HUES48 (cell line): ENCODE measurements around the gene PAXX.

Experiments
- H3K27ac ChIP-seq: one replicate; pipeline ENCODE4 v1.7.0; 2013; ENCODE audit warnings: low read depth, low read length, inconsistent platforms
- H3K27me3 ChIP-seq: 2 replicates; pipeline ENCODE4 v1.6.1; 2013; ENCODE audit warnings: mild to moderate bottlenecking, low read length; ENCODE audit not compliant: control insufficient read depth, insufficient read depth
- H3K36me3 ChIP-seq: 2 replicates; pipeline ENCODE4 v1.6.1; 2013; ENCODE audit warnings: low read length; ENCODE audit not compliant: control insufficient read depth, insufficient read depth
- H3K4me1 ChIP-seq: 2 replicates; pipeline ENCODE4 v1.6.1; 2013; ENCODE audit warnings: mild to moderate bottlenecking, low read length; ENCODE audit not compliant: control insufficient read depth, insufficient read depth
- H3K4me3 ChIP-seq: 2 replicates; pipeline ENCODE4 v1.5.1; 2013; ENCODE audit warnings: mild to moderate bottlenecking, low read depth, low read length
- H3K9ac ChIP-seq: 2 replicates; pipeline ENCODE4 v1.6.1; 2013; ENCODE audit warnings: mild to moderate bottlenecking, low read depth, low read length, moderate library complexity
- H3K9me3 ChIP-seq: 2 replicates; pipeline ENCODE4 v1.6.1; 2013; ENCODE audit warnings: low read length; ENCODE audit not compliant: control insufficient read depth, insufficient read depth

Gene PAXX

DNA sequence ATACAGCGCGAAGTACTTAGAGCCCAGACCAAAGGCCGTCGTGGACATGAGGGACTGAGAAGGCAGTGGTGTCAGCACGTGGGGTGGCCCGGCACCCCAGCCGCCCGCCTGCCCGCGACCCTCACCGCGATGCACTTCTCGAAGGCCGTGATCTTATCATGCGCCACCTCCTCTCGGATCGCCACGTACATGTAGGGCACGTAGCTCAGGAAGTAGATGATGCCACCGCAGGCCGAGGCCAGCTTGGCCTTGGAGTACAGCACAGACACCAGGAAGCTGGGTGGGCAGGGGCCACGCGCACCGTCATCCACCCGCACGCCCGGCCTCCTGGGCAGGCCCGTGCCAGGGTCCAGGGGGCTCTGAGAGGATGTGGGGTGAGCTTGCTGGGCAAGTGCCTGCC lies 24.8 kb downstream of the PAXX start:
- H3K36me3 ChIP-seq = no peaks in the 10 kb centered on the region
- H3K4me3 ChIP-seq = no peak overlapping the region
- H3K9ac ChIP-seq = no peak overlapping the region
- no peaks in the 10 kb centered on the region for H3K27me3 ChIP-seq
- no peaks in the 10 kb centered on the region for H3K9me3 ChIP-seq
- H3K27ac ChIP-seq = no peak overlapping the region
- no peaks in the 10 kb centered on the region for H3K4me1 ChIP-seq

GRCh38 chr9:137017791-137018497 lies 25.7 kb downstream of the PAXX start:
- Histone ChIP-seq H3K9me3 (no peaks in the 10 kb centered on the region), H3K27ac (no peak overlapping the region), H3K27me3 (no peaks in the 10 kb centered on the region), H3K4me1 (no peaks in the 10 kb centered on the region), H3K9ac (no peak overlapping the region), H3K4me3 (no peak overlapping the region), H3K36me3 (no peaks in the 10 kb centered on the region)

GRCh38 chr9:137018761-137019559 lies 26.7 kb downstream of the PAXX start:
- no peaks in the 10 kb centered on the region for H3K36me3 ChIP-seq

GRCh38 chr9:137019891-137020683 lies 27.9 kb downstream of the PAXX start:
- Histone ChIP-seq H3K4me3 (no peak overlapping the region), H3K9me3 (no peaks in the 10 kb centered on the region), H3K27me3 (no peaks in the 10 kb centered on the region), H3K4me1 (no peaks in the 10 kb centered on the region), H3K36me3 (no peaks in the 10 kb centered on the region), H3K9ac (no peak overlapping the region), H3K27ac (no peak overlapping the region)

More at GRCh38 chr9:137018761-137019559, 26.7 kb downstream of the PAXX start:
- H3K4me3 ChIP-seq = no peak overlapping the region
- H3K27ac ChIP-seq = no peak overlapping the region
- H3K27me3 ChIP-seq = no peaks in the 10 kb centered on the region
- no peaks in the 10 kb centered on the region for H3K9me3 ChIP-seq
- no peak overlapping the region for H3K9ac ChIP-seq
- H3K4me1 ChIP-seq = no peaks in the 10 kb centered on the region

GRCh38 chr9:137020771-137021567 lies 28.7 kb downstream of the PAXX start:
- H3K27me3 ChIP-seq = no peaks in the 10 kb centered on the region
- no peaks in the 10 kb centered on the region for H3K4me1 ChIP-seq
- no peak overlapping the region for H3K4me3 ChIP-seq
- H3K9me3 ChIP-seq = no peaks in the 10 kb centered on the region
- H3K27ac ChIP-seq = no peak overlapping the region
- no peaks in the 10 kb centered on the region for H3K36me3 ChIP-seq
- H3K9ac ChIP-seq = no peak overlapping the region

DNA sequence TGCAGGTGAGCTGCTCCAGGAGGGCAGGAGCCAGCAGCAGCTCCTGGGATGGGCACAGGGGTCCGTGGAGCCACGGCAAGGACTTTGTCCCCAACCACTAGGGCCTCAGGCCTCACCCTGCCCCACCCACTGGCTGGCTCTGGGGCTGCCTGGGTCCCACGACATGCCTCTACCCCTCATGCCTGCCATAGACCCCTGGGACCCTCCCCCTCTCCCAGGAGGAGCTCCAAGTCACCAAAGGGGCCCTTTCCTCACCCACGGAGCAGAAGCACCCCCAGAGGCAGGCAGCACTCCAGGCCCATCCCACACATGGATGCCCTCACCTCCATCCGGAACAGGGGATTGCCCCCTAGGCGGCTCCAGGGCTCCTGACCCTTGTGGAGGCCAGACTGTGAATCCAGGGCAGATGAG lies 29.4 kb downstream of the PAXX start:
- Histone ChIP-seq H3K27ac (no peak overlapping the region), H3K36me3 (no peaks in the 10 kb centered on the region)

GRCh38 chr9:137021979-137022661 lies 29.9 kb downstream of the PAXX start:
- Histone ChIP-seq H3K4me1 (no peaks in the 10 kb centered on the region), H3K4me3 (no peak overlapping the region), H3K27me3 (peaks cover 8% of the 10 kb centered on the region), H3K36me3 (no peaks in the 10 kb centered on the region), H3K9me3 (no peaks in the 10 kb centered on the region), H3K9ac (no peak overlapping the region), H3K27ac (no peak overlapping the region)

More for the DNA sequence above, 29.4 kb downstream of the PAXX start:
- no peak overlapping the region for H3K4me3 ChIP-seq
- H3K9me3 ChIP-seq = no peaks in the 10 kb centered on the region
- H3K27me3 ChIP-seq = peaks cover 2% of the 10 kb centered on the region
- H3K9ac ChIP-seq = no peak overlapping the region
- H3K4me1 ChIP-seq = no peaks in the 10 kb centered on the region

- Histone ChIP-seq H3K27ac (no peak overlapping the region), H3K9me3 (no peaks in the 10 kb centered on the region), H3K36me3 (no peaks in the 10 kb centered on the region), H3K4me1 (no peaks in the 10 kb centered on the region), H3K27me3 (peaks cover 13% of the 10 kb centered on the region), H3K4me3 (no peak overlapping the region), H3K9ac (no peak overlapping the region)
These were observed 30.4 kb downstream of the PAXX start for GRCh38 chr9:137022662-137023008.

GRCh38 chr9:137023157-137023556 lies 30.9 kb downstream of the PAXX start:
- H3K27me3 ChIP-seq = peaks cover 13% of the 10 kb centered on the region
- H3K9me3 ChIP-seq = no peaks in the 10 kb centered on the region
- H3K9ac ChIP-seq = no peak overlapping the region
- H3K27ac ChIP-seq = no peak overlapping the region
- H3K4me1 ChIP-seq = no peaks in the 10 kb centered on the region
- H3K36me3 ChIP-seq = no peaks in the 10 kb centered on the region
- no peak overlapping the region for H3K4me3 ChIP-seq

DNA sequence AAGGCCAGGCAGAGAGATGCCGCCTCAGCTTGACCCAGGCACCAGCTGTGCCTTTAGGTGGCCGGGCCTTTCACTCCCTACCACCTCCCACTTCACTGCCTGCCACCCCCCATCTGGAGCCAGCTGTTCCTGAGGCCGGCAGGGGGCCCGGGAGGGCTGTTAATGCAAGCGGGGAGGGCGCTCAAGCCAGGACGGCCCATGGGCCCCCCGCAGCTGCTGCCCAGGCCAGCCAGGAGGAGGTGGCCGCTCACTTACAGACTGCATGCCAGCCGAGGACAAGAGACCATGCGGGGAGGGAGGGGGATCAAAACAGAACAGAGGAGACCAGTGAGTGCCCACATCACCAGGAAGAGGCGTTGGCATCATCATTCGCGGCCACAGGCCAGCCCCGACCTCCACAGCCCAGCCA lies 31.4 kb downstream of the PAXX start:
- H3K27ac ChIP-seq = no peak overlapping the region
- no peaks in the 10 kb centered on the region for H3K36me3 ChIP-seq
- no peak overlapping the region for H3K4me3 ChIP-seq
- 0 out of 2 replicates have a peak, but pooled peaks cover 2% of the 10 kb centered on the region for H3K4me1 ChIP-seq
- no peaks in the 10 kb centered on the region for H3K9me3 ChIP-seq
- H3K9ac ChIP-seq = no peak overlapping the region
- peaks cover 17% of the 10 kb centered on the region for H3K27me3 ChIP-seq
